HG02852 (cell line): Measurements from ENCODE around the gene EBF3.

Experiments
- ATAC-seq: cut with Tn5 transposase; IDR thresholded peaks from one replicate; pipeline ENCODE4 v1.9.1; 2021; ENCODE audit warnings: mild to moderate bottlenecking, moderate library complexity; ENCODE audit not compliant: unreplicated experiment

The EBF3 gene

DNA sequence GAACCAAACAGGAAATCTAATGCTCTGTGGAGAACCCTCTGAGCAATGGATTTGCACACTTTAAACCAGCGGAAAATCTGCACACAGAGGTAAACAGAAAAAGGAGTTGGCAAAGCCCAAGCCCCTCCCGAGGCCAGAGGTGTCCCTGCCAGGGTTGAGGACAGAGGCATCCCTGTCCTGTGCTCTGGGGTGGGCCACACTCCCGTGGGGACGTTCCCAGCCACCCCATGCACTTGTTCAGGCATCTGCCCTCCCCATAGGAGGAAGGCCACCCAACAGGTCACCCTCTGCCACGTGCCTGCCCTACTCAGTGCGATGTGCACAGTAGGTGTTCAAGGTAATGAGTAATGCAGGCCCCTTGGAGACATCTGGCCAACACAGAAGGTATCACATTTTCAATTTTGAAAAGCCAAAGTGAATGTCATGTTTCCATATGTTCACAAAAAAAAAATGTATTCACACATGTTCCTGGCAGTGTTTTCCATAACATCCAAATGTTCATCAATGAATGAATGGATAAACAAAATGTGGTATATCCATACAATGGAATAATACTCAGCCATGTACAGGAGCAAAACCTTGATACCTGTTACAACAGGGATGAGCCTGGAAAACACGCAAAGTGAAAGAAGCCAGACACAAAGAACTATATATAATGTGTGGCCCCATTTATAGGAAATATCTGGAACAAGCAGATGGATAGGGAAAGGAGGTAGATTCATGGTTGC is 108.1 kb downstream of the EBF3 start:
- no peak for ATAC-seq

DNA sequence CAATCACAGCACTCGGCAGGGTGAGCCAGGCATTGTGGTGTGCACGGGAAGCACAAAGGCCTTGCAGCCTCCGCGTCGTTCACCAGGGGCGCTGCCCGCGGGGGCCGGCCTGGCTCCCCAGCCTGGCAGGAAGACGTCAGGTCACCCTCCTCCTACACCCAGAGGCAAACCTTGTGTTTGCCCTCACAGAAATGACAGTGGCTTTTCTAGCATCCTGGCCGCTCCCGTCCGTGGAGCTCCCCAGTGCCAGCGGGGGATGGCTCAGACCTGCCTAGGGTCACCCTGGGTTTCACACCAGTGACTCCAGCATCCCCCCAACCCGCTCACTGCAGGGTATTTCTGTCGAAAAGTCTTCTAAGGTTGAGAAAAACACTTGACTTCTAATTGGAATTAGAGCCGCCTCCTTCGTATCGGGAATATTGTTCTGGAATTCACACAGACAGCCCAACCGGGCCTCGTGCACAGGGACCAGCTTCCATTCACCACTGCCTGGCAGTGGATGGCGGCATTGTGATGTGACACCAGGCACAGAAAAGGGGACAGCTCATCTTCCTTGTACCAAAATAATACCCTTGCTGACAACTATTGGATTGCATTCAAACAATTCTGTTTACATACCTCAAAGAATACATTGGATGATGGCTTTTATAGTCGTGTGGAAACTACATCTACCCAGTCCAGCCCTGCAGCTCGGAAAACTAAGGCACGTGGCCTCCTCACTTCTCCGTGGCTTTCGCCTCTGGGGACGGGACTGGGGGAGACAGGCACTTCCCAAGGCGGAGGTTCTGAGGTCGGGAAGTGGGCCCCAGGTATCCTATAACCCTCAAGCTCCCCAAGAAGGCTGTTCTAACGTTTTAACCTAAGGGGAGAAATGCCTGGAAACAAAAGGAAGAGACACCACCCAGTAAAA is 109.0 kb downstream of the EBF3 start:
- no peak for ATAC-seq

DNA sequence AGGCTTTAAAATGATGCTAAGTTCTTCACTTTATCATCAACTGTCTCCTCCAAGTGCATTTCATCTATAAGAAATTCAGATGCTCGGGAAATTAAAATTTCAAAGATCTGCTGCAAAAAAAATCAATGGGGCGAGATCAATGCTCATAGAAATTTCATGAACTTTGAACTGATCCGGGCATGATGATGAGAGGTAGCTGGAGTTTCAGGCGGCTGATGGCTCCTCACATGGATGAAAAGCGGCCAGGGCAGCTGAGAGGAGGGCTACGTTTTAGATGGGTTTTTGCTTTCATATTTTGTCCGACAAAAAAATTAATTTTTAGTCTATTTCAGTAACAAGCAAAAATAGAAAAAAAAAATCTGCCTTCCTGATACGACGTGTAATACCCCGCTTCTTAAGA is 109.9 kb downstream of the EBF3 start:
- ATAC-seq = no peak

DNA sequence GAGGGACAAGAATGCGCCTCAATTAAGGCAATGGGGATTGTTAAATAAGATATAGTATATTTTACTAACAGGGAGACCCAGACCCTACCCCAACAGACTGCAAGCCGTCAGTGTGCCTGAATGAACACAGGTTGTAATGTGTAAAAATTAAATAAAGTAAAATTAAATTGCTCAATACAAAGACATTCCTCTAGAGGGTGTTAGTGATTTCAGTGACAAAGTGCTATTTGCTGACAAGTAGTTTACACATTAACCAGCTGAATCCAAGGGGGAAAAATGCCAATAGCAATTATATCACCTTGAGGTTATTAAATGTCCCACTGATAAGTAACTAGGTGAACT is 110.5 kb downstream of the EBF3 start:
- ATAC-seq = no peak

DNA sequence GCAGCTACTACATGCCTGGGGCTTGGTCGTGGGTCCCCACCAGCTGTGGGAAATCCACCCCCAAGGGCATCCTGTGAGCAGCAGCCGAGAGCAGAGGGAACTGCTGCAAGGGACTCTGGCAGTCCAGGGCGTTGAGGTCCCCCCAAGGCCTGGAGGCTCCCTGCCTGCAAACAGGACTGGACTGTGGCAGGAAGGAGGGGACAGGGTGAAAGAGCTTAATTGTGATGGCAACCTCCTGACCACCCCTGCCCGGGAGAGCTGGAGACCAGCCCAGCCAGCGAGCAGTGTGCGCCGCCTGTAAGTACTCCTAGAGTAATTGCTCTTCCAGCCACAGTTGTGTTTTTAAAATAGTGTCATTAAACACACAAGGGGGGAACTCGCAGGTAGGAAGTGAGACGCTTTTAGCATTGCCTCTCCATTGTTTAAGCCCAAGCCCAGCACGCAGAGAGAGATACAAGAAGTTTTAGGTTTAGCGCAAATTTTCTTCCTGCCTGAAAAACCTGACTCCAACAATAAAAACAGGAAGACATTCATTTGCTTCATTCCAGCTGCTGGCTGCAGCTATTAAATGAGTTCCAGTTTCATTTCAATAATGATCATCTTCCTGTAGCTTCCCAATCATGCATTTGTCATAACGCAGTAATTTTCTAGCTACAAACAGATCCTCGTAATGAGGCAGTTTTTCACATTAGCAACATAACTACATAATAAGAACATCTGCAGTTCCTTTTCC is 111.1 kb downstream of the EBF3 start:
- no peak for ATAC-seq

DNA sequence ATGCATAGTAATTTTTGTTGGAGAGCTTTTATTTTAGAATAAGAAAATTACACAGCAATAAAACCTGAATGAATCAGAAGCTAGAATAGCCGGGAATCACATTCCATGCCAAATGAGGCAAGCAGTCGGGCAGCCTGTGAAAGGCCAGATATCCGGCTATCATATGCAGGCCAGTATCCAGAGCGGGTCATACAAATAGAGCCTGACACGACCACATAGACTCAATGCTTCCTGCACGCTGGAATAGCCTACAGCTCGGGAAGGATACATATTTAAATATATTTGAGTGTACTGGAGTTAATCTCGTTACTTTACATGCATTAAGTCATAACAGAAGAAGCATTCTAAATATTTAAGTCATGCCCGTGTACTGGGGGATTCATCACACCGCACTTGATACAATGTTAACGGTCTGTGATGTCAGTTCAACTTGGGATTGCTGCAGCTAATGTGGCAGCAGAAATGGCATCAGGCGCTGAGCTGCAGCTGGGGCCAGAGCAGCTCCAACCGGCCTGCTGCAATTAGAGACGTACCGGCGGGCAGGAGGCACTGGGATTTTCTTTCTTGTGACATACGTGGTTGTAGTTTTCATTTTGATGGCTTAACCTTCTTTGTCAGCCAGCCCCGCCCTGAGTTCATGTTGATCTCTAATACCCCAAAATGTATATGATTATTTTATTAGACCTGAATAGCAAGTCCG is 112.0 kb downstream of the EBF3 start:
- ATAC-seq = no peak

DNA sequence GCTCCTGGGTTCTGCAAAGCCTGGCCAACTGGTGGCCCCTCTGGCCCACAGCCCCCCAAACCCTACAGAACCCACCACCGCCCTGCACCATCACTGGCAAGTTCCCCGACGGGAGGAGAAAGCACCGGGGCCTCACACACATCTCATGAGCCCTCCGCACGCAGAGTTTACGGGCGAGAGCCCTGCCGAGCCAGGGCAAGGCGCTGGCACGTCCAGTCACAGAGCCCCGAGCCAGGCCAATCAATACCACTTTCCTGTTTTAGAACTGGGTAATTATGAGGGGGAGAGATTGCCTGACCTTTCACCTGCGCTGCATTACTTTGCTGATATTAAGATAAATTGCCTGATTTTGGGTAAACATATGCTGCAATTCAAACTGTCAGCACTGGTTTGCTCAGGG is 113.3 kb downstream of the EBF3 start:
- no peak for ATAC-seq

DNA sequence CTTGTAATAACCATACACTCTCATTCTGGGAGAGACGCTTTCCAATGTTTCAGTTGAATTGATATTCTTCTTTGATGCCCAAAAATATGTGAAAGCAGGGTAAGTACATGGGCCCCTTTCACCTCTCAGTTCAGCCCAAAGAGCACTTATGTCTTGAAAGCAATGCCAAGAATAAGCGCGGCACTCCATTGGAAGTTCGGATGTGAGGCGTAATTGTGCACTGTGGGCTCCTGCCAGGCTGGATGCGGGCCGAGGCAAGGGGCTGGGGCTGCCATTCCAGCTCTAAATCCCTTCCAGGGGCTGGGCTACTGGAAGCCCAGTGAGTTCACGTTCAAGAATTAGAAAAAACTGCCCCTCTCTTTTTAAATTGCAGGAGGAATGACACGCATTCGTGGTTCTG is 113.8 kb downstream of the EBF3 start:
- no peak for ATAC-seq

DNA sequence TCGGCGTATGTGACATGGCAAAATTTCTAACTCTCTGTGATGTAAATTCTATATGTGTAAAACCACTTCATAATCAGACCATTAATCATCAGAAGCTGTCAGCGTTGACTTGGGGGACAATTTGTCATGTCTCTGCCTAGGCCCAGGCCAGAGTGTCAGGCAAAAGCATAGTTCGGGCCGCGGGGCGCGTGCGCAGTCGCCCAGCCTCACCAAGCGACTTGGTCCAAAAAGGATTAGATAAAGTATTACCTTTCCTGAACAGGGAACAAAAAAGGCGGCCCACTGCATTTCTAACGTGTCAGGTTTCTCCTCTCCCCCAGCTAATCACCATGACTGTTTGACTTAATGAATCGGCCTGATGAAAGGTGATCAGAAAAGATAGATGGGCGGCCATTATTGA is 114.2 kb downstream of the EBF3 start:
- no peak for ATAC-seq

DNA sequence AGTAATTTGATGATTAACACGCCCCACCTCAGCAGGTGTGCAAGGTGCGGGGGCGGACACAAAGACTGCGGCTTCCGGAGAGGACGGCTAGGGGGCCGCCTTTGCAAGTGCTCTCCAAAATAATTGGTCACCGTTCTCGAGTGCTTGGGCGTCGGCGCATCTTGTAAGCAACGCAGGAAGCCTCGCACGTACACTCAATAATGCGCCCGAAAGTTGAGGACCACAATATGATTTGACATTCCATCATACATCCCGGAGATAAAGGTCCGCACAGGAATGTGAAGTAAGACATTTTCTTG is 114.7 kb downstream of the EBF3 start:
- no peak for ATAC-seq

DNA sequence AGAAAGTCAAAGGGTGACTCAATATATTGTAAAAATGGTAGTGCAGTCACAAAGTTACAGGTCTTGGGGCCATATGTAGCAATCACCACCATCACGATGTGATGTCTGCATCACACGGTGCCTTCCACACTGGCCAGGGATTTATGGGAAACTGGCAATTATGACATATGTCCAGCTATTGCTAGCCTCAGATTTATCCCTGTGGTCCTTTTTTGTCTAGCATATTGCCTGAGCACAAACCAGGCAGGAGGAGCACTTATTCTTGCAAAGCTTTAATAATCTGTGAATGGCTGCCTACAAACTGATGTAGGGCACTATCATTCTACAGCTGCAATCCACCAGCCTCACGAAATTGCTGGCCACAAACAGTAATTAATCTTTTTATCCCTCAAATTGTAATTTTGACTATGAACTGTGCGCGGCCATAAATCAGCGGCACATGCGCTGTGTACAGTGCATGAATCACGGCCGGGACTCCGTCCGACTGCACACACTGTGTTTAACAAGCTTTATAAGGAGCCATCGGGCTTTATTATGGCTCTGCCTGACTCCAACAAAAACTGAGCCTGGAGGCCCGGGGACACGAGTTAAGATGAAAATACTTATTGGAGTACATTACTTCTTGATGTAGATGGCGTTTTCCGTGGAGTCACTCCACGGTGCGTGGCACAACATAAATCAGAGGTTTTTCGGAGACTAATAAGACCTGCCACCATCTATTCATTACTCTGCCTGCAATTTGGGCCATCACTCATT is 115.2 kb downstream of the EBF3 start:
- no peak for ATAC-seq

DNA sequence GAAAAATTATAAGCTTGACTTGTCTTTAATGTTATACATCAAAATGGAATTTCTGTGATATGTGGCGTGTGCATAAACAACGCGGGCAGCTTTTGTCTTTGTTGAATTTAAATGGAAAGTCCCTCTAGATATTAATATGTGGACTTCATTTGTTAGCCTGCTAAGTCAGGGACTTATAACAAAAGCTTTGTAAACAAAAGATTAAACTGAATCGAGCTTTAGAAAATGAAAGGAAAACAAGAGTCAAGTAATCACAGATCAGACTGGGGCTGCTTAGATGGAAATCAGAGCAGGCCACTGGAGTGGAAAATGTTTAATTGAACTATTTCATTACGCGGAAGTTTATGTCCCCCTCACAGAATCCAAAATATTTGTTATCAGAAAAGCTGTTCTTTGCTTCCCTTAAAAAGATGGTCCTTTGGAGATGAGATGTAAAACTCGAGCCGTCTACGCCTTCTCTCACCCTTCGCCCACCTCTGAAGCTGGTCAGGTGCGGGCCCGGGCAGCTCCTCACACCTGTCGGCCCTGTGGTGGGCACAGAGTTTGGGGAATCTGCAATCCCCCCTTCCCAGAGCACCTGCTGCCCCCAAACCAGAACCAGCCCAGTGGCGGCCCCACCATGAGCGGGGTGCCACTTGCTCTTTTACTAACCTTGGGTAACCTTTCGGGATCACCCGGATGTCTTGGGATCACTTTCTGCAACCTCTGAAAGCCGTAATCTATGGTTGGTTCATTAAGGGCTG is 116.2 kb downstream of the EBF3 start:
- ATAC-seq = no peak

DNA sequence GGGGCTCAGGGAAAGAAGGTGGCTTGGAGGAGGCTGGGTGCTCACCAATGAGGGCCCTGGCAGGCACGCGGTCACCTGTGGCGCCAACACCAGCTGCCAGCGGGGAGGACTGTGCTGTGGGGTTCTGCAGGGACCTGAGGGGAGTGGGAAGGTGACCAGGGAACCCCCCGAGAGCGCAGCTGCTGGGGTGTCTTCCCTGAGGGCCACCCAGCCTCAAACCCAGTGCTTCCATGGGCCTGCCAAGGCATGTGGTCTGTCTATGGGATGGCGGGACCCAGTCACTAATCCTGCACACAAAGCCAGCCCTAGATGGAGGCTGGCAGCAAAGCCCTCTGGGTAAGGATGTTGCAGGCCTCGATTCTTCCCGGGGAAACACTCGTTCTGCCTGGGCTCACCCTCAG is 117.1 kb downstream of the EBF3 start:
- no peak for ATAC-seq

DNA sequence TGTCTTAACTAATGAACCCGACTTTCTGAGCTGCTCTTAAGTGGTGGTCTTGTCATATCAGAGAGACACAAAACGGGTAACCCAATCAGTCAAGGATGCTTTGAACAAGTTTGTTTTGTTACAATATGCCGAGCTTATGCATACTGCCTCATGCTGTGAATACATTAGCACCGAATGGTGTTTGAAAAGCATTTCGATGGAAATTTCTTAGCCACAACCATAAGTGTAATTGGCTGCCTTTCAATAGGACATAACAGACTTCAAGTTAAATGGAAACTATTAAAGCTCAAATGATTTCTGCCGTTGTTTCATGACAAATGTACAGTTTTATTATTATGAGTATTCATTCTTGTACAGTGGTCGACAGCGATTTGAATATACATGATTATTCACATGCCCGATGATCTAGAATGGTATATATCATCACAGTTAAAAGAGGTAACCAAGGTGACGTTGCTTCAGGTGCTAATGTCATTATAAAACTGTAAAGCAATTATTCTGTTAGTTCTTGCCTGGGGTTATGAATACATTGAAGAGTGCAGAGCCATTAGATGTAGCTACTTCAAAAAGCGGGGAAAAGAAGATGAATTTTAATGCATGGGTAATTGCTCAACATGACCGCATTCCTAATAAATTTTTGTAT is 118.8 kb downstream of the EBF3 start:
- no peak for ATAC-seq

DNA sequence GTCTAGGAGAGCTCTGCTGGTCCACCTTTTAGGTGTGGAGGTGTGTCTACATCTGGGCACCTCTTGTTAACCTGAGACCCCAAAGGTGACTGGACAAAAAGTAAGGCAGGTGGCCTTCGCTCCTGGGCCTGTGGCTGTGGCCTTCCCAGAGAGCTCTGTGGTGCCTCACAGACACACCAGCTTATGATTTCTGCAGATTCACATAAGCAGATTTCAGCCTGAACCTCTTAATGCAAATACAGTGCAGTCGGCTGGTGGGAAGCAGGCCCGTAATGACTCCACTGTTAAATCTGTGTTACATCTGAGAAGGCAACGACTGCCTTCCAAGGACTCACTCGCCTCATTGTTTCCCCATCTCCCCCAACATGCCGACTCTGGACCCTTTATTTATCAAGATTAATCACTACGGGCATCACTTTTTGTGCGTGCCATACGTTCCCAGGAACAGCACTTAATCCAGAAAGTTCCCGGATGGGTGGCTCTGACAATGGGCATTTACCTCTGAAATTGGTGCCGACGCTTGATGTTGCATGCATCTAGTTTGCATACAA is 119.8 kb downstream of the EBF3 start:
- no peak for ATAC-seq

DNA sequence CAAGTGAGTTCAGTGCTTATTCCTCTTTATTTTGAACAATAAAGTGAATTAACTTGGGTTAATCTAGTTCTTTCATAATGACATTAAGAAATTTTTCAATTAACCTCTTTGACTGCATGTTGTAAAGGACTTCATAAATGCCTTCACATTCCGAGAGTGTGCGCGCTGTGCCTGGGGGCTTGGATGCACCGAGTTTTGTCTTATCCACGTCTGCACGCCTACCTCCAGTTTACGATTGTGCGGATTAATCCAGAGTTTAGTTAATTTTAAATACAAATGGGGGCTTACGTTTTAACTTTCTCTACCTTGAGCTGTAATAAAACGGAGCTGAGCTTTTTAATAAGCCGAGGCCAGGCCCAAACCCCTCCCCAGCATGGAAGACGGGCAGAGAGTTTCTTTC is 120.4 kb downstream of the EBF3 start:
- ATAC-seq = no peak

DNA sequence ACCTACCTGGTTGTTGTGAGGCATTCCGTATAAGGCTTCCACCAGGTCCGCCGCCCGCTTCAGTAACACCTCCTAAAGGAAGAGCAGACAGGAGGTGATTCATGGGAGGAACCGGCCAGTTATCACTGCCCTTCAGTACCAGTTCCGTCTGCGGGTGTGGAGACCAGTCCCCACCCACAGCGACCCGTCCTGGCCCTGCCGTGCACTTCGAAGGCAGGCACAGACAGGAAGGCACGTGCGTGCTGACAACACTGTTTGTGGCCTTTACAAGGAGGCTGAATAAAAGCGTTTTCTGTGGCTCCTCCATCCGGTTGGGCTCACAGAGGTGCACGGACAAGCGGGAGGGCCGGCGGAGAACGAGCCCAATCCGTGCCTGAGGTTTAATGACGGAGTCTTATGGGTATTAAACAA is 120.9 kb downstream of the EBF3 start:
- ATAC-seq = no peak

DNA sequence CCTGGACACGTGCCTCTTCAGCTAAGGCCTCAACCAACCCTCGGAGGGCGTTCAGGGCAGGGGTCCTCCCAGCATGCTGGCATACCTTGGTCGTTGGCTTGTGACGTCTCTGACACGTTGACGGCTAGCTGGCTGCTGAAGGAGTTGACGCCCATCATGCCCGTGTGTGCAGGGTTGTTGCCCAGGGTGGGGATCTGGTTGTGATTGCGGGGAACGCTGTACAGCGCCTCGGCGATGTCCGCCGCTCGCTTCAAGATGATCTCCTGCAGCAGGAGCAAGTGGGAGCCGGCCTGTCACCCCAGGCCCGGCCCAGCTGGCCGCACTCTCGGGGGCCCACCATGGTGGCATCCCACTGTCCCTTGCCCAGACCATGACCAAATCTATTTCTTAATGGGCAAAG is 122.0 kb downstream of the EBF3 start:
- ATAC-seq = no peak

DNA sequence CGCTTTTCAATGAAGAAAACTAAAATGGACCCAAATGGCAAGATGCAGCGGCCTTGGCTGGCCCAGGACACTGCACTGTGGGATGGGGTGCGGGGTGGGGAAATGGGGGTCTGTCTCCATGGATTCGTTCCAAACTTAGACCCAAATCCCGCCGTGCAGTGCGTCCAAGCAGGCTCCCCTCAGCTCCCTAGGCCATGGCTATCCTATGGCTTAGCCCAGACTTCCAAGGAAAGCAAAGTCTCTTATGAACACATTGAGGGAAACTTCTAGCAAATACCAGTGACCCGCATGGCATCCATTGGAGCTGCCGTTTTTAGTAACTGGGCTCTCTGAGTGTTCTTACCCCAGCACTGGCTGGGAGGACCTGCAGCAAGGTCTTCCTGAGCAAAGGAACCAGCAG is 122.5 kb downstream of the EBF3 start:
- ATAC-seq = no peak
